WTC11 (cell line): Measurements from ENCODE around the gene LHFPL6.

Experiments
- CTCF ChIP-seq: fragments of 200-600 bp; IDR thresholded peaks from 2 replicates; pipeline ENCODE4 v1.8.0; 2022; ENCODE audit warnings: antibody characterized with exemption
- ETV6 ChIP-seq: sonication (generic); formaldehyde crosslinking; IDR thresholded peaks from 2 replicates; pipeline ENCODE4 v1.8.1; 2022; ENCODE audit warnings: mild to moderate bottlenecking, missing genetic modification reagents
- RORB ChIP-seq: fragments of 250-450 bp; sonication (Bioruptor Pico); IDR thresholded peaks from 2 replicates; pipeline ENCODE4 v1.9.0; 2021; ENCODE audit warnings: mild to moderate bottlenecking
- TCF7 ChIP-seq: sonication (generic); formaldehyde crosslinking; IDR thresholded peaks from 2 replicates; pipeline ENCODE4 v1.8.0; 2022; ENCODE audit warnings: mild to moderate bottlenecking, low read depth, missing genetic modification reagents, moderate library complexity

- TF ChIP-seq RORB, result no peak
- no peak for TF ChIP-seq CTCF
- no peak for TF ChIP-seq ETV6 (CRISPR knock-in tag)
- TF ChIP-seq TCF7, result no peak
These were observed 233.7 kb downstream of the LHFPL6 start for GRCh38 chr13:39369161-39369890.
